Activated CD4-positive, alpha-beta T cell treated with anti-CD3 and anti-CD28 coated beads, Interleukin-2, amount 10 ng/mL, durations not matched to agents 24 days and 14 days (primary cell): Measurements from ENCODE around the gene SUSD1. TPM values are rescaled to one million over a fixed set of nuclear protein-coding genes. Genes with fewer than 3 reads are reported as not detected.
"Not testable (repeated sequence)": the region's sequence is repeated elsewhere in the genome, so short reads cannot be mapped to it uniquely, and the experiment has no call there.

Experiments used
- DNase-seq: peaks from one replicate; pipeline ENCODE4 v3.0.0; 2022
- H3K27ac Mint-ChIP-seq: one replicate; pipeline ENCODE4 v1.8.0; 2022; ENCODE audit warnings: mild to moderate bottlenecking, mixed read lengths
- H3K27me3 Mint-ChIP-seq: one replicate; pipeline ENCODE4 v1.8.0; 2022; ENCODE audit warnings: mixed read lengths
- H3K36me3 Mint-ChIP-seq: one replicate; pipeline ENCODE4 v1.8.0; 2022; ENCODE audit warnings: low read depth, mild to moderate bottlenecking, mixed read lengths
- H3K4me1 Mint-ChIP-seq: one replicate; pipeline ENCODE4 v1.8.0; 2021; ENCODE audit warnings: mixed read lengths
- H3K4me3 Mint-ChIP-seq: one replicate; pipeline ENCODE4 v1.8.0; 2022; ENCODE audit warnings: mild to moderate bottlenecking, moderate library complexity, mixed read lengths
- H3K9me3 Mint-ChIP-seq: one replicate; pipeline ENCODE4 v1.8.0; 2021; ENCODE audit warnings: mixed read lengths
- intact Hi-C: fragments of 100-400 bp; cut with micrococcal nuclease; formaldehyde crosslinking; loops from one replicate; pipeline ENCODE4 v1.15.1; 2023
- total RNA-seq: library from RNA; stranded (reverse); gene quantifications from 2 replicates; pipeline ENCODE4 v1.2.3, GENCODE V29; 2022

The SUSD1 gene
- total RNA-seq, 1 donor from 2014 or later, result 4.8 TPM

DNA sequence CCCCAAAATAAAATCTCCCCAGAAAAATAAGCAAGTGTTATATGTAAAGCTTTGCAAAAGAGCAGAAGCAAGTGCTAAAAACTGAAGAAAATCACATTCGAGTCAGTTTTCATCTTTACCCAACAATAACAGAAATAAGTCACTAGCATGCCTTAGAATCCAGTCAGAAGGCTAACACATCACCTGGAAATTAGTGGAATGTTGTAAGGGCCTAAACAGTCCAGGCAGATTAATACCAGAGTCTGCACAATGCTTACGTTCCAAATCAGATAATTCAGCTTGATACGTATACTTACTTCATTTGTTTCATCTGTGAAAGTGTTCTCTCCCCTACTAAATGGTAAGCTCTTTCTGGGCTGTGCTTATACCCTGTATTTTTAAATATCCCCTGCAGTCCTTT lies 42.7 kb downstream of the SUSD1 start:
- no peaks in the 10 kb centered on the region for H3K4me1 Mint-ChIP-seq
- no peak overlapping the region for H3K4me3 Mint-ChIP-seq
- H3K27me3 Mint-ChIP-seq, result no peaks in the 10 kb centered on the region
- no peaks in the 10 kb centered on the region for H3K9me3 Mint-ChIP-seq
- intact Hi-C loops, result no loop called here
- DNase-seq, result no peak
- no peak overlapping the region for H3K27ac Mint-ChIP-seq
- peaks cover 24% of the 10 kb centered on the region for H3K36me3 Mint-ChIP-seq

DNA sequence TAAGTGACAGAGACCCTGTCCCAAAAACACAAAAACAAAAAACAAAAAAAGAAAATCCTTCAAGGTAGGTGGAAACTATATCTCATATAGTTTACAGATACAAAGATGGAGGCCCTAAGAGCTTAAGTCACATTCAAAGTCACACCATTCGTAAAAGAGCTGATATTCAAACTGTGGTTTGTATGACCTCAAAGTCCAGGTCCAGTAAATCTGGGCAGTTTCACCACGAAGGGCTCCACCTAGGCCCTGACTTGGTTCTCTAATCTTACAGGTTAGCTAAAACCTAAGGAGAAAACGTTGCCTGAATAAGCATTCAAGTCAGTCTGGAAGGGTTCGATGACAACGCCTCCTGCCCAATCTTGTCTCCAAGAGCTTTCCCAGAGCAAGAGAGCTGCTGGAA lies 44.1 kb downstream of the SUSD1 start:
- no peak for DNase-seq
- no peaks in the 10 kb centered on the region for H3K27me3 Mint-ChIP-seq
- H3K27ac Mint-ChIP-seq, result no peak overlapping the region
- H3K4me3 Mint-ChIP-seq, result no peak overlapping the region
- no peaks in the 10 kb centered on the region for H3K9me3 Mint-ChIP-seq
- H3K36me3 Mint-ChIP-seq, result peaks cover 22% of the 10 kb centered on the region
- intact Hi-C loops, result no loop called here
- H3K4me1 Mint-ChIP-seq, result no peaks in the 10 kb centered on the region

DNA sequence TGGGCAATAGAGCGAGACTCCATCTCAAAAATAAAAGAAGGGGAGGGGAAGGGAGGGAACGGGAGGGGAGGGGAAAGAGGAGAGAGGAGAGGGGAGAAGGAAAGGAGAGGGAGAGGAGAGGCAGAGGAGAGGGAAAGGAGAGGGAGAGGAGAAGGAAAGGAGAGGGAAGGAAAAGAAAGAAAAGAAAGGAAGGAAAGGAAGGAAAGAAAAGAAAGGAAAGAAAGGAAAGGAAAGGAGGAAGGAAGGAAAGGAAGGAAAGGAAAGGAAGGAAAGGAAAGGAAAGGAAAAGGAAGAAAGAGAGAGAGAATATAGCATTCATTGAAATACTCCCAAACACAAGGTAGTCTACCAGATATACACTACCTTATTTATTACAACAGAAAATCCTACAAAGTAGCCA lies 44.8 kb downstream of the SUSD1 start:
- Mint-ChIP-seq H3K36me3 (peaks cover 22% of the 10 kb centered on the region), H3K27ac (no peak overlapping the region), H3K9me3 (no peaks in the 10 kb centered on the region), H3K4me1 (no peaks in the 10 kb centered on the region), H3K27me3 (no peaks in the 10 kb centered on the region), H3K4me3 (no peak overlapping the region)
- intact Hi-C loops, result no loop called here
- DNase-seq, result no peak

DNA sequence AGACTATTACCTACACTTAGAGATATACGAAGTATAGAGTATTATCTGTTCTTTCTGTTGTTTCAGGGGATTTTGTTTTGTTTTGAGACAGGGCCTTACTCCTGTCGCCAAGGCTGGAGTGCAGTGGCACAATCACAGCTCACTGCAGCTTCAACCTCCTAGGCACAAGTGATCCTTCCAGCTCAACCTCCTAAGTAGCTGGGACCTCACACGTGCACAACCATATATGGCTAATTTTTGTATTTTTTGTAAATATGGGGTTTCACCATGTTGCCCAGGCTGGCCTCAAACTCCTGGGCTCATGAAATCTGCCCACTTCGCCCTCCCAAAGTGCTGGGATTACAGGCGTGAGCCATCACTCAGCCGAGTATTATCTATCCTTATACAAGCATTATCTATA lies 45.9 kb downstream of the SUSD1 start:
- Mint-ChIP-seq H3K9me3 (no peaks in the 10 kb centered on the region), H3K36me3 (peaks cover 18% of the 10 kb centered on the region), H3K27me3 (no peaks in the 10 kb centered on the region), H3K4me1 (no peaks in the 10 kb centered on the region), H3K4me3 (no peak overlapping the region), H3K27ac (no peak overlapping the region)
- intact Hi-C loops, result loop anchor here (10.0 kb wide), 1 partner anchor 86 kb away; no protein-coding TSS in a partner anchor
- no peak for DNase-seq

DNA sequence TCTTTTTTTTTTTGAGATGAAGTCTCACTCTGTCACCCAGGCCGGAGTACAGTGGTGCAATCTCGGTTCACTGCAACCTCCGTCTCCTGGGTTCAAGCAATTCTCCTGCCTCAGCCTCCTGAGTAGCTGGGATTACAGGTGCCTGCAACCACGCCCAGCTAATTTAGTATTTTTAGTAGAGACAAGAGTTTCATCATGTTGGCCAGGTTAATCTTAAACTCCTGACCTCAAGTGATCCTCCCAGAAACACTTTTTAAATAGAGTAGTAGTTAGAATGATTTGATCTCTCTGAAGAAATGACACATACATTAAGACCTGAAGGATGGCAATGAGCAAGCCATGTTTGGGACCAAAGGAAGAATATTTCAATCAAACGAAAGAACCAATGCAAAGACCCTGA lies 46.7 kb downstream of the SUSD1 start:
- intact Hi-C loops, result loop anchor here (10.0 kb wide), 1 partner anchor 86 kb away; no protein-coding TSS in a partner anchor
- not testable (repeated sequence) for H3K4me3 Mint-ChIP-seq

DNA sequence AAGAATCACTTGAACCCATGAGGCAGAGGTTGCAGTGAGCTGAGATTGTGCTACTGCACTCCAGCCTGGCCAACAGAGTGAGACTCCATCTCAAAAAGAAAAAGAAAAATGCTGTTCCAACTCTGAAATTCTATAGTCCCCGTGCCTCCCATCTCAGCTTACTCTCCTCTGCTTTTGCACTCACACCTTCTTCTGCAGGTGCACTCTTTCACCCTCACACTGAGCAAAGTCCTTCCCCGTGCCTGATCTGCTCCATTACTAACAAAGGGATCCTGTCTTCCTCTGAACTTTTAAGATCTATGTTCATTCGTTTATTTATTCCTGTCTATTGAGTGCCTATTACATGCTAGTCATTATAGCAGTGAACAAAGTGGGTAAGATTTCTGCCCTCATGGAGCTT lies 47.8 kb downstream of the SUSD1 start:
- no peaks in the 10 kb centered on the region for H3K9me3 Mint-ChIP-seq

More for the DNA sequence above, 46.7 kb downstream of the SUSD1 start:
- not testable (repeated sequence) for H3K4me1 Mint-ChIP-seq, H3K27ac Mint-ChIP-seq, DNase-seq, H3K27me3 Mint-ChIP-seq, H3K9me3 Mint-ChIP-seq
- H3K36me3 Mint-ChIP-seq, result peaks cover 12% of the 10 kb centered on the region

DNA sequence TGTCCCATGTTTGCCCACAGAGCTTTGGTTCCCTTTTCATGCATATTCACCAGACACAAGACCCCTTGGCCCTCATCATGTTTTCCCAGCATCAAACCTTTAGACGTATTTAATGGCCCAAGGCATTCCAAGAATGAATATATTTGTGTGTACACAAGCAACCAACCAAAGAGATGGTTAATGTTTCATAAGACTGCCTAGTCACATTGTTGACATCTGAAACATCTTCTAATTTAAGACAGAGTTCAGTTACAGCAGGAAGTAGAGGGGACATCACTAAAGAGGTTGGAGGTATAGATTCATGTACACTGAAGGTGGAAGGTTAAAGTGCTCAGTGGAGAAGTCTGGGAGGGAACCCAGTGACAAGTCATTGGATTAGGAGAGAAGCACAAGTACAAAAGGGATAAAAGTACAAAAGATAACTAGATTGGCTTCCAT lies 49.1 kb downstream of the SUSD1 start:
- Mint-ChIP-seq H3K9me3 (peaks cover 3% of the 10 kb centered on the region), H3K4me3 (no peak overlapping the region), H3K27me3 (no peaks in the 10 kb centered on the region), H3K36me3 (peaks cover 26% of the 10 kb centered on the region), H3K27ac (no peak overlapping the region), H3K4me1 (peaks cover 8% of the 10 kb centered on the region)
- DNase-seq, result no peak
- intact Hi-C loops, result loop anchor here (10.0 kb wide), 1 partner anchor 89 kb away; no protein-coding TSS in a partner anchor

More for the DNA sequence above, 47.8 kb downstream of the SUSD1 start:
- peaks cover 2% of the 10 kb centered on the region for H3K4me1 Mint-ChIP-seq
- H3K4me3 Mint-ChIP-seq, result no peak overlapping the region
- no peaks in the 10 kb centered on the region for H3K27me3 Mint-ChIP-seq
- no peak for DNase-seq
- H3K36me3 Mint-ChIP-seq, result peaks cover 18% of the 10 kb centered on the region
- intact Hi-C loops, result loop anchor here (10.0 kb wide), 1 partner anchor 88 kb away; no protein-coding TSS in a partner anchor
- no peak overlapping the region for H3K27ac Mint-ChIP-seq

DNA sequence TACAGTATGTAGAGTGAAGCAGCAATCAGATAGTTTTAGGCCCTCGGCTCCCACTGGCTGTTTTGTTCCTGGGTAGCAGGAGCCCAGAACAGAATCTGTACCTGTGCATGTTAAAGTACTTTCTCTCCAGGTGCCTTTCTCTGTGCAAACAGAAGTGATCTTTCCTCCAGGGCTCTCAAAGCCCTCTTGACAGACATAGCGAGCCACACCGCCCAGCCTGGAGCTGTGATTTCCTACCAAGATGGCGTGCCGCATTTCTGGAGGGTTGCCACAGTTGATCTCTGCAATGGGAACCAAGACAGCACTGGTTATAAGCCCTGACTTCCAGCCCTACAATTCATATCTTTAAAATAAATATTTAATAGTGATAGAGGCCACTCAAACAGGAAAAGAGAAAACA lies 50.9 kb downstream of the SUSD1 start:
- DNase-seq, result no peak
- Mint-ChIP-seq H3K27ac (no peak overlapping the region), H3K4me3 (no peak overlapping the region), H3K4me1 (peaks cover 10% of the 10 kb centered on the region), H3K36me3 (peaks cover 26% of the 10 kb centered on the region), H3K9me3 (peaks cover 3% of the 10 kb centered on the region), H3K27me3 (no peaks in the 10 kb centered on the region)
- intact Hi-C loops, result loop anchor here (10.0 kb wide), 1 partner anchor 91 kb away; no protein-coding TSS in a partner anchor

DNA sequence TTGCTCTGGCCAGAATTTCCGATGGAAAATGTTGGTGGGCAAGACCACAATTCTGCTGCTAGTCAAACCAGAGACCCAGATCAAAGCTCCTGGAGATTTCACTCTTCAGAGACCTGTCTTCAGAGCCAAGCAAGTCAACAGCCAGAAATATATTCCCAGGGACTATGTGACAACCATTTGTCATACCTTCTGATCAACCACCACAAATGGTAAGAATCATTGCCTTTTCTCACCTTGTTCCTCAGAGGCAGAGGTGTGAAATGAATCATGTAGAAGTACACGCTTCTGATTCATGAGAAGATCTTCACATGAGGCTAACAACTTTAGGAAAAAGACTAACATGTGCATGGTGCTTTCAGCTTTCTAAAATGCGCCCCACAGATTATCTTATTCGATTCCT lies 53.5 kb downstream of the SUSD1 start:
- peaks cover 21% of the 10 kb centered on the region for H3K36me3 Mint-ChIP-seq
- no peak overlapping the region for H3K27ac Mint-ChIP-seq
- H3K4me1 Mint-ChIP-seq, result peaks cover 10% of the 10 kb centered on the region
- intact Hi-C loops, result loop anchor here (10.0 kb wide), 1 partner anchor 93 kb away; no protein-coding TSS in a partner anchor
- peaks cover 3% of the 10 kb centered on the region for H3K9me3 Mint-ChIP-seq
- H3K4me3 Mint-ChIP-seq, result no peak overlapping the region
- DNase-seq, result no peak
- no peaks in the 10 kb centered on the region for H3K27me3 Mint-ChIP-seq

DNA sequence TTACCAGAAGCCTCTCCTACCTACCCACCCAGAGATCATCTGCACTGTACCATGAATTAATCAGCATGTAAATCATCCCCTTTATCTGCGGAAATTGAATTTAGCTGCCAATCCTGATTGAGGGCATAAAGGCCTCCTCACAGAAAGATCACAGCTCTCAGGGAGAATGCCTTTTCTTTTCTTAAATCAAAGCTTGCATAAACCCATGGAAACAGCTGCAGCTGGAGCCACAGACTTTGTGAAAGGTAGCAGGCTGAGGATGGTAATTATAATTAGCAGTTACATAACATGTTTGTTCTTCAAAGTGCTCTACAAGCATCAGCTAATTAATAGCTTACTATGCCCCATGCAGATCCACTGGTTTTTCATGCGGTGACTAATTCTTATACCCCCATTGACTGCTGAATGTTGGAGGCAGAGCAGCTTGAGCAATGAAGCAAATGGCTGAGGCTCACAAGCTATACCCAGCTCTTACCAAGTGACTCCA lies 54.6 kb downstream of the SUSD1 start:
- Mint-ChIP-seq H3K27me3 (no peaks in the 10 kb centered on the region), H3K27ac (no peak overlapping the region), H3K9me3 (peaks cover 3% of the 10 kb centered on the region), H3K36me3 (peaks cover 21% of the 10 kb centered on the region), H3K4me1 (peaks cover 10% of the 10 kb centered on the region), H3K4me3 (no peak overlapping the region)
- no peak for DNase-seq
- intact Hi-C loops, result loop anchor here (10.0 kb wide), 1 partner anchor 94 kb away; no protein-coding TSS in a partner anchor

DNA sequence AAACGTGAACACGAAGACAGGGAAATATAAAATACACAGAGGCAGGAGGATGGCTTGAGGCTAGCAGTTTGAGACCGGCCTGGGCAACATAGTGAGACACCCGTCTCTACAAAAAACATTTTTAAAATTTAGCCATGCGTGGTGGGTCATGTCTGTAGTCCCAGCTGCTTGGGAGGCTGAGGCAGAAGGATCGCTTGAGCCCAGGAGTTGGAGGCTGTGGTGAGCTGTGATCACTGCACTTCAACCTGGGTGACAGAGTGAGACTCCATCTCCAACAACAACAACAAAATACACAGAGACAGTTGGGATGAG lies 55.1 kb downstream of the SUSD1 start:
- H3K36me3 Mint-ChIP-seq, result peaks cover 21% of the 10 kb centered on the region
- H3K9me3 Mint-ChIP-seq, result peaks cover 3% of the 10 kb centered on the region
- intact Hi-C loops, result loop anchor here (10.0 kb wide), 1 partner anchor 95 kb away; no protein-coding TSS in a partner anchor
- H3K27me3 Mint-ChIP-seq, result no peaks in the 10 kb centered on the region
- H3K27ac Mint-ChIP-seq, result peak overlapping the region; percentile 53
- DNase-seq, result no peak
- H3K4me3 Mint-ChIP-seq, result no peak overlapping the region
- H3K4me1 Mint-ChIP-seq, result peaks cover 10% of the 10 kb centered on the region

DNA sequence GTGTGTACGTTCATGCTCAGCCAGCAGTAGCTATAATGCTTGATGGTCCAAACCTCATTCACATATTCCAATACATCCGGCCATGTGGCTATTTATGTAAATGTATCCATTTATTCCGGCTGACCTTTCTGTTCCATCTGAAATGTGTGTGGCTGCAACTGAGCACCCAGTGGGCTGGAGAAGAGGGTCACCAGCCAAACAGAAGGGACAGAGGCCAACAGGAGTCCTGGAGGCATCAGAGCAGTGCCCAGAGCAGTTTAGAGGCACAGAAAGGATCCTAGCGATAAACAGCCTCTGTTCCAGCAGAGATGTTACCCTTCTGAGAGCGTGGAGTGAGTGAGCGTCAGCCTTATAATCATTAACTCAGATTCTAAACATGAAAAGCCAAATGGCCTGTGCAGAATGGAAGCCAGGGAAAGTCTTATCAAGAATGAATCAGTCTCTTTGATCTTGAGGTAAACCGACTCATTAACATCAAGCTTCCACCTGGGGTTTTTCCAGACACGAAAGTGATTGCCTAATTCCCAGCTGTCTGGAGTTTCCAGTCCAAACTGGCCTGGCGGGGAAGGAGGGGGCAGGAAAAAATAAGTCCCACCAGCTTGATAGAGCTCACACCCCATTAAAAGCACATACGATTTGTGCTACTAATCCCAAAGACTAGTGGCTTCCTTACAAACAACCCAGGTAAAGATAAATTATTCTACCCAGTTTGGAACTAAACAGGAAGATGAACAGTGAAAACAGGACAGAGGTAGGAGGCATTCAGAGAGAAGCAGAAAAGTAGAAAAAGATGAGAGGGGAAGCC lies 55.7 kb downstream of the SUSD1 start:
- Mint-ChIP-seq H3K9me3 (peaks cover 3% of the 10 kb centered on the region), H3K27ac (peak overlapping the region; percentile 16), H3K27me3 (no peaks in the 10 kb centered on the region), H3K4me1 (peaks cover 10% of the 10 kb centered on the region), H3K36me3 (peaks cover 21% of the 10 kb centered on the region), H3K4me3 (no peak overlapping the region)
- intact Hi-C loops, result loop anchor here (10.0 kb wide), 1 partner anchor 95 kb away; no protein-coding TSS in a partner anchor
- DNase-seq, result no peak

DNA sequence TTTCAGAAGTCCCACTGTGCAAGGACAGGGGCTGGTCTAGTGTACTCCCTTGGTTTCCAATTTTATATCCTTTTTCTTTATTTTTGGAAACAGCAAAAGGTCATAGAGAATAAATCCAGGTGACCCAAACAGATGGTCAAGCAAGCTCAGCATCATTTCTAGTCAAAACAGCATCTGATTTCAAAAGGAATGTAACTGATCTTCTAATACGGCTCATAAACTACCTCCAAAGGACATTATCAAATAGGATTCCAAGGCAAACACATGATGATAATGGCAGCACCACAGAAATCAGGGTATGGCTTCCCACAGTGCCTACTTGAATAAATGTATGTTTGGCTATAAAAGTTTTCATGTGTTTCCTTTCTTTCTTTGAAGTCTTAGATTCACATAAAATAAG lies 57.1 kb downstream of the SUSD1 start:
- H3K9me3 Mint-ChIP-seq, result peaks cover 3% of the 10 kb centered on the region
- H3K27ac Mint-ChIP-seq, result no peak overlapping the region
- peaks cover 10% of the 10 kb centered on the region for H3K4me1 Mint-ChIP-seq
- H3K27me3 Mint-ChIP-seq, result no peaks in the 10 kb centered on the region
- DNase-seq, result no peak
- intact Hi-C loops, result no loop called here
- H3K4me3 Mint-ChIP-seq, result no peak overlapping the region
- peaks cover 18% of the 10 kb centered on the region for H3K36me3 Mint-ChIP-seq

DNA sequence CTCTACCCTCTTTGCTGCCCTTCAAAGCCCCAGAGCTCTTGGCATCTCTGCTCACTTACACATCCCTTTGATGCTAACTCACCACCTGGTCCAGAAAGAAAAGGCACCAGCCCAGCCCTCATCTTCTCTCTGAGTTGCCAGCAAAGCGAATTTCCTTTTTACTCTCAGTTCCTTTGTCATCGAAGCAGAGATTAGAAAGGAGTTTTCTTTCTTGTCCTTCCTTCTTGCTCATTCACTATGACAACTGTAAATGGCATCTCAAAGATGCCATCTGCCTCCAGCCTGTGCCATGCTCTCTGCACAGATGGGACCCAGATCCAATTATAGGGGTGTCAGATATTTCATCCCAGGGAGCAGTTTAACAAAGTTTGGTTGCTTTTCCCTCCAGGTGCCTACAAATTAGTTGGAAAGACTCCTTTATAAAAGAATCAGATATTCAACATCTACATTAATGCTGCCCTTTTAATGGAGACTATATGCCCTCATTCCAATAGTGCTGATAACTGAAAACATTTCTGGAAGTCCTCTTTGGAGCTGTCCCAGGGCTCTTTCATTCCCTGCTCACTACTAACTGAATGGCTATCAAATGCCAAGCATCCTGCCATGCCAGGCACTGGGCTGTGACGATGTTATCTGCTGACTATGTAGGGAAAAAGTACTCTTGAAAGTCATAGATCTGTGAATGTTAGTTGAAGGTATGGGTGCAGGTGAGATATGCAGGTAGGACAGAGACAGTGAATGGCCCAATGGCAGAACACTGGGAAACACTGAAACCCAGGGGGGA lies 58.9 kb downstream of the SUSD1 start:
- intact Hi-C loops, result no loop called here
- no peak for DNase-seq
- H3K36me3 Mint-ChIP-seq, result peaks cover 7% of the 10 kb centered on the region
- peaks cover 3% of the 10 kb centered on the region for H3K4me1 Mint-ChIP-seq
- H3K4me3 Mint-ChIP-seq, result no peak overlapping the region
- H3K27ac Mint-ChIP-seq, result no peak overlapping the region
- no peaks in the 10 kb centered on the region for H3K9me3 Mint-ChIP-seq
- no peaks in the 10 kb centered on the region for H3K27me3 Mint-ChIP-seq
